Activated B cell treated with CpG ODN at 0.5 μM for 24 hours (primary cell): ENCODE measurements around the gene LGR6. TPM values are rescaled to one million over a fixed set of nuclear protein-coding genes. Genes with fewer than 3 reads are reported as not detected.

Experiments used
- ATAC-seq: fragments of 200-7000 bp; cut with Tn5 transposase; one replicate; pipeline ENCODE4 v1.10.0; 2021; ENCODE audit warnings: low read depth, mild to moderate bottlenecking, moderate library complexity
- CTCF ChIA-PET: fragments of 350-600 bp; sonication (Branson Sonifier 250); formaldehyde crosslinking; loops from one replicate; lab custom pipeline; 2021; ENCODE audit warnings: antibody characterized with exemption; lab: Charles Lee
- POLR2A ChIA-PET: fragments of 350-600 bp; sonication (Branson Sonifier 250); formaldehyde crosslinking; loops from one replicate; lab custom pipeline; 2021; ENCODE audit warnings: antibody characterized with exemption; lab: Charles Lee
- DNase-seq: peaks from one replicate; pipeline ENCODE4 v3.0.0; 2022
- H3K27ac Mint-ChIP-seq: one replicate; pipeline ENCODE4 v1.8.0; 2020; ENCODE audit warnings: mixed read lengths
- H3K27me3 Mint-ChIP-seq: one replicate; pipeline ENCODE4 v1.8.0; 2021; ENCODE audit warnings: mixed read lengths
- H3K36me3 Mint-ChIP-seq: one replicate; pipeline ENCODE4 v1.8.0; 2021; ENCODE audit warnings: low read depth, mixed read lengths
- H3K4me1 Mint-ChIP-seq: one replicate; pipeline ENCODE4 v1.8.0; 2021; ENCODE audit warnings: mixed read lengths
- H3K4me3 Mint-ChIP-seq: one replicate; pipeline ENCODE4 v1.8.0; 2020; ENCODE audit warnings: mild to moderate bottlenecking, mixed read lengths
- H3K9me3 Mint-ChIP-seq: one replicate; pipeline ENCODE4 v1.8.0; 2020; ENCODE audit warnings: mixed read lengths
- intact Hi-C: fragments of 100-400 bp; cut with micrococcal nuclease; formaldehyde crosslinking; loops from one replicate; pipeline ENCODE4 v1.15.1; 2024
- total RNA-seq: library from RNA; stranded (reverse); gene quantifications from 2 replicates; pipeline ENCODE4 v1.2.3, GENCODE V29; 2022
- TF ChIP-seq, protein P1 (sequence below): fragments of 200-600 bp; IDR thresholded peaks from one replicate; pipeline ENCODE4 v1.8.0; 2022; ENCODE audit warnings: antibody characterized with exemption, mild to moderate bottlenecking

Gene LGR6
- total RNA-seq, 1 donor from 2014 or later: not detected

DNA sequence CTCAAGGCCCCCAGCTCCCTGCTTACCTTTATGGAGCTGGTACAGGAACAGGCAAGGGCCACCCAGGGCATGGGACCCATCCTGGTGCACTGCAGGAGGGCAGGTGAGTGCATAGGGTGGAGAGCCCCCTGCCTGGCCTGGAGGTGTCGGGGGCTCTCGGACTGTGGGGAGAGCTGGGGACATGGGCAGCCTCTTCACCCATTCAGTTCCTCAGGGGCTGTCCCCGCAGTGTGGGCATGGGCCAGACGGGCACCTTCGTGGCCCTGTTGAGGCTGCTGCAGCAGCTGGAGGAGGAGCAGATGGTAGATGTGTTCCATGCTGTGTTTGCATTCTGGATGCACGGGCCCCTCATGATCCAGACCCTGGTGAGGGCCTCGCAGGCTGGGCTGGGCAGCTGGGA, 7.3 kb upstream of the LGR6 start:
- POLR2A ChIA-PET: no interaction called here
- intact Hi-C loops: no loop called here
- CTCF ChIA-PET: interaction anchor here (0.5 to 3.9 kb wide), 4 partner anchors 26 to 884 kb away, joined by 3 to 18 read pairs (median 5); partner anchors contain the start of gene PTPN7
- TF ChIP-seq, protein P1, sequence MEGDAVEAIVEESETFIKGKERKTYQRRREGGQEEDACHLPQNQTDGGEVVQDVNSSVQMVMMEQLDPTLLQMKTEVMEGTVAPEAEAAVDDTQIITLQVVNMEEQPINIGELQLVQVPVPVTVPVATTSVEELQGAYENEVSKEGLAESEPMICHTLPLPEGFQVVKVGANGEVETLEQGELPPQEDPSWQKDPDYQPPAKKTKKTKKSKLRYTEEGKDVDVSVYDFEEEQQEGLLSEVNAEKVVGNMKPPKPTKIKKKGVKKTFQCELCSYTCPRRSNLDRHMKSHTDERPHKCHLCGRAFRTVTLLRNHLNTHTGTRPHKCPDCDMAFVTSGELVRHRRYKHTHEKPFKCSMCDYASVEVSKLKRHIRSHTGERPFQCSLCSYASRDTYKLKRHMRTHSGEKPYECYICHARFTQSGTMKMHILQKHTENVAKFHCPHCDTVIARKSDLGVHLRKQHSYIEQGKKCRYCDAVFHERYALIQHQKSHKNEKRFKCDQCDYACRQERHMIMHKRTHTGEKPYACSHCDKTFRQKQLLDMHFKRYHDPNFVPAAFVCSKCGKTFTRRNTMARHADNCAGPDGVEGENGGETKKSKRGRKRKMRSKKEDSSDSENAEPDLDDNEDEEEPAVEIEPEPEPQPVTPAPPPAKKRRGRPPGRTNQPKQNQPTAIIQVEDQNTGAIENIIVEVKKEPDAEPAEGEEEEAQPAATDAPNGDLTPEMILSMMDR: no peak
- Mint-ChIP-seq H3K27me3 (peaks cover 32% of the 10 kb centered on the region), H3K9me3 (no peaks in the 10 kb centered on the region), H3K27ac (no peak overlapping the region), H3K4me1 (peaks cover 3% of the 10 kb centered on the region), H3K36me3 (no peaks in the 10 kb centered on the region), H3K4me3 (no peak overlapping the region)
- DNase-seq (no peak), ATAC-seq (no peak)

DNA sequence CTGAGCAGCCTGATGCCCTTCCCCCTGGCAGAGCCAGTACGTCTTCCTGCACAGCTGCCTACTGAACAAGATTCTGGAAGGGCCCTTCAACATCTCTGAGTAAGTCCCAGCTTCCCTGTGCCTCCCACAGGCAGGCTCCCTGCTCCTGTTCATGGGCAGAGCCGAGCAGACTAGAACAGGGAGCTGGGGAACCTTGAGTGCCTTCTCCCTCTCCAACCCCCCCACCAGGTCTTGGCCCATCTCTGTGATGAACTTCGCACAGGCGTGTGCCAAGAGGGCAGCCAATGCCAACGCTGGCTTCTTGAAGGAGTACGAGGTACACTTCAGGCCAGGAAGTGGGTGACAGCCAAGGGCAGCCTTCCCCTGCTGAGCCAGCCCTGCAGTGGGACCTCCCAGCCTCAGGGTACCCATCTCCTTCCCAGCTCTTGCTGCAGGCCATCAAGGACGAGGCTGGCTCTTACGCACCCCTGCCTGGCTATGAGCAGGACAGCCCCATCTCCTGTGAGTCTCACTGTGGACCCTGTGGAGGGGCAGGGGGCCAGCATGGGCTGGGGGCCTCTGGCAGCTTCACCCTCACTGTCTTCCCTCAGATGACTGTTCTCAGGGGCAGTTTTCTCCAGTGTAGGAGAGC, 6.4 kb upstream of the LGR6 start:
- Mint-ChIP-seq H3K9me3 (no peaks in the 10 kb centered on the region), H3K27ac (no peak overlapping the region), H3K36me3 (no peaks in the 10 kb centered on the region), H3K4me1 (peaks cover 3% of the 10 kb centered on the region), H3K4me3 (no peak overlapping the region), H3K27me3 (peaks cover 29% of the 10 kb centered on the region)
- ChIA-PET CTCF (interaction anchor here (1.1 to 3.9 kb wide), 5 partner anchors 27 to 533 kb away, joined by 3 to 18 read pairs (median 7); partner anchors contain the start of gene PTPN7), POLR2A (no interaction called here)
- no peak for DNase-seq
- ATAC-seq: no peak
- TF ChIP-seq, protein P1: no peak
- intact Hi-C loops: no loop called here

DNA sequence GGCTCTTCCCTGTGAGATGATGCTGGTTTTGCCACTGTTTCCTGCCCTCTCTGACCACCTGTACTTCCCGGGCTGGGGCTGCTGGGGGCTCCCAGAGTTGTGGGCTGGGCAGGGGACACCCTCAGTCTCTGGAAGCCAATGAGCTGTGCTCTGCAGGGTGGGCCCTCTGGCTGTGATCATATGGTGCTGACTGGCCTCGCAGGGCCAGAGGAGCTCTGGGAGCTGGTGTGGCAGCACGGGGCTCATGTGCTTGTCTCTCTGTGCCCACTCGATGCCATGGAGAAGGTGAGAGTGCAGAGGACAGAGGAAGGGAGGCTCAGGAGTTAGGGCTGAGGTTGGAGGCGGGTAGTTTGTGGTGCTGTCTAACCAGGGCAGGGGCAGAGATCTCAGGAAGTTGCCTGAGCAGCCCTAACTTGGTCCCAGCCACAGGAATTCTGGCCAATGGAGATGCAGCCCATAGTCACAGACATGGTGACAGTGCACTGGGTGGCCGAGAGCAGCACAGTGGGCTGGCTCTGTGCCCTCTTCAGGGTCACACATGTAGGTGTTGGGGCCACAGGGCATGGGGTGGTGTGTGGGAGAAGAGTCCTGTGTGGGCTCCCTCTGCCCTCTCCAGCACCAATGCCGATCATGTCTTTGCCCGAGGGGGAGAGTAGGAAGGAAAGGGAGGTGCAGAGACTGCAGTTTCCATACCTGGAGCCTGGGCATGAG, 5.7 kb upstream of the LGR6 start:
- ChIA-PET CTCF (interaction anchor here (1.5 to 3.9 kb wide), 4 partner anchors 28 to 532 kb away, joined by 4 to 18 read pairs (median 10); partner anchors contain the start of gene PTPN7), POLR2A (no interaction called here)
- no peak for ATAC-seq
- H3K9me3 Mint-ChIP-seq: no peaks in the 10 kb centered on the region
- no peaks in the 10 kb centered on the region for H3K36me3 Mint-ChIP-seq
- TF ChIP-seq, protein P1: no peak
- intact Hi-C loops: no loop called here
- H3K27me3 Mint-ChIP-seq: peaks cover 33% of the 10 kb centered on the region
- H3K27ac Mint-ChIP-seq: no peak overlapping the region
- peaks cover 4% of the 10 kb centered on the region for H3K4me1 Mint-ChIP-seq
- no peak for DNase-seq
- no peak overlapping the region for H3K4me3 Mint-ChIP-seq

DNA sequence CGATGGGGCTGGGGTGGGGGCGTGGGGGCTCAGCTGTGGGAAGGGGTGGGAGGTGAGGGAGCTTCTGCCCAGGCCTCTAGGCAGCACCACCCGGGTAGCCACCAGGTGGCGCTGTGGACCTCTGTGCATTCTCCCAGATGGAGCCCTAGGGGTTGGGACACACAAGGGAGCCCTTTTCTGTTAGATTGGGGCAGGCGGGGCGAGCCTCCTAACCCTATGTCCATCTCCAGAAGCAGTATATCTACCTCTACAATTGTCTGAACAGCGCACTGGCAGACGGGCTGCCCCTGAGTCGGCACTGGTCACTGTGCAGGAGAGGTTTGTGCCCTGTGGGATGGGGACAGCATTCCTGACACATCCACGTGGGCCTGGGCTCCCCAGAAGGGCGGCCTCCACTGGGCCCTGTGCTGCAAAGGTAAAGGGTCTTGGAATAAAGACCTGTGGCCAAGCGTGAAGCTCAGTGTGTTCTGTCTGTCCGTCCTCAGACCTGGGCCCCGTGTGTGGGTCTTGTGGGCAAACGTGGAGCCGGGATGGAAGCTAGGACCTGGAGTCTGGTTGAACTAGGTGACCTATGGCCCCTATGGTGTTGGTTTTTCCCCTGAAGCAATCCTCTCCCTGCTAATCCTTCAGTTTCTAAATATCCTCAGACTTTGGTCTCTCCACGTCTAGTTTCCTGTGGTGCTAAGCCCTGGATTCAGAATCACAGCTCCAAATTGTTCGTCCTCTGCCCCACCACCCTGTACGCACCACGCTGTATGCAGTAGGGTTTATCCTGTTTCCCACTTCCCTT, 4.4 kb upstream of the LGR6 start:
- Mint-ChIP-seq H3K36me3 (no peaks in the 10 kb centered on the region), H3K4me1 (peaks cover 11% of the 10 kb centered on the region), H3K4me3 (no peak overlapping the region), H3K9me3 (no peaks in the 10 kb centered on the region), H3K27me3 (peaks cover 36% of the 10 kb centered on the region), H3K27ac (no peak overlapping the region)
- intact Hi-C loops: loop anchor here (1.0 kb wide), 2 partner anchors 126 to 530 kb away; no protein-coding TSS in a partner anchor
- ATAC-seq (peak; percentile 69), DNase-seq (peak; percentile 74)
- TF ChIP-seq, protein P1: peak; percentile 31
- ChIA-PET POLR2A (no interaction called here), CTCF (interaction anchor here (0.8 to 3.9 kb wide), 11 partner anchors 9 to 536 kb away, joined by 3 to 18 read pairs (median 4); partner anchors contain the start of gene PTPN7)
